ENCODE data around the gene PRDX5. TPM values are rescaled to one million over a fixed set of nuclear protein-coding genes. Genes with fewer than 3 reads are reported as not detected.

PRDX5 gene
- total RNA-seq, 1 donor from 2014 or later, result 217 TPM

GRCh38 chr11:64333556-64333955, 15.6 kb downstream of the PRDX5 start:
- no peaks in the 10 kb centered on the region for H3K9me3 Mint-ChIP-seq (ENCODE audit: unreplicated experiment)
- DNase-seq (ENCODE audit: extremely low spot score, unreplicated experiment), result no peak
- TF ChIP-seq, protein P1, sequence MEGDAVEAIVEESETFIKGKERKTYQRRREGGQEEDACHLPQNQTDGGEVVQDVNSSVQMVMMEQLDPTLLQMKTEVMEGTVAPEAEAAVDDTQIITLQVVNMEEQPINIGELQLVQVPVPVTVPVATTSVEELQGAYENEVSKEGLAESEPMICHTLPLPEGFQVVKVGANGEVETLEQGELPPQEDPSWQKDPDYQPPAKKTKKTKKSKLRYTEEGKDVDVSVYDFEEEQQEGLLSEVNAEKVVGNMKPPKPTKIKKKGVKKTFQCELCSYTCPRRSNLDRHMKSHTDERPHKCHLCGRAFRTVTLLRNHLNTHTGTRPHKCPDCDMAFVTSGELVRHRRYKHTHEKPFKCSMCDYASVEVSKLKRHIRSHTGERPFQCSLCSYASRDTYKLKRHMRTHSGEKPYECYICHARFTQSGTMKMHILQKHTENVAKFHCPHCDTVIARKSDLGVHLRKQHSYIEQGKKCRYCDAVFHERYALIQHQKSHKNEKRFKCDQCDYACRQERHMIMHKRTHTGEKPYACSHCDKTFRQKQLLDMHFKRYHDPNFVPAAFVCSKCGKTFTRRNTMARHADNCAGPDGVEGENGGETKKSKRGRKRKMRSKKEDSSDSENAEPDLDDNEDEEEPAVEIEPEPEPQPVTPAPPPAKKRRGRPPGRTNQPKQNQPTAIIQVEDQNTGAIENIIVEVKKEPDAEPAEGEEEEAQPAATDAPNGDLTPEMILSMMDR (IDR thresholded peaks at IDR 0.05), result no peak
- peaks cover 10% of the 10 kb centered on the region for H3K4me1 Mint-ChIP-seq (ENCODE audit: unreplicated experiment)
- H3K27me3 Mint-ChIP-seq (ENCODE audit: unreplicated experiment), result peaks cover 4% of the 10 kb centered on the region
- no peak overlapping the region for H3K4me3 Mint-ChIP-seq (ENCODE audit: unreplicated experiment)
- no peaks in the 10 kb centered on the region for H3K36me3 Mint-ChIP-seq (ENCODE audit: unreplicated experiment)
- H3K27ac Mint-ChIP-seq (ENCODE audit: unreplicated experiment), result no peak overlapping the region

DNA sequence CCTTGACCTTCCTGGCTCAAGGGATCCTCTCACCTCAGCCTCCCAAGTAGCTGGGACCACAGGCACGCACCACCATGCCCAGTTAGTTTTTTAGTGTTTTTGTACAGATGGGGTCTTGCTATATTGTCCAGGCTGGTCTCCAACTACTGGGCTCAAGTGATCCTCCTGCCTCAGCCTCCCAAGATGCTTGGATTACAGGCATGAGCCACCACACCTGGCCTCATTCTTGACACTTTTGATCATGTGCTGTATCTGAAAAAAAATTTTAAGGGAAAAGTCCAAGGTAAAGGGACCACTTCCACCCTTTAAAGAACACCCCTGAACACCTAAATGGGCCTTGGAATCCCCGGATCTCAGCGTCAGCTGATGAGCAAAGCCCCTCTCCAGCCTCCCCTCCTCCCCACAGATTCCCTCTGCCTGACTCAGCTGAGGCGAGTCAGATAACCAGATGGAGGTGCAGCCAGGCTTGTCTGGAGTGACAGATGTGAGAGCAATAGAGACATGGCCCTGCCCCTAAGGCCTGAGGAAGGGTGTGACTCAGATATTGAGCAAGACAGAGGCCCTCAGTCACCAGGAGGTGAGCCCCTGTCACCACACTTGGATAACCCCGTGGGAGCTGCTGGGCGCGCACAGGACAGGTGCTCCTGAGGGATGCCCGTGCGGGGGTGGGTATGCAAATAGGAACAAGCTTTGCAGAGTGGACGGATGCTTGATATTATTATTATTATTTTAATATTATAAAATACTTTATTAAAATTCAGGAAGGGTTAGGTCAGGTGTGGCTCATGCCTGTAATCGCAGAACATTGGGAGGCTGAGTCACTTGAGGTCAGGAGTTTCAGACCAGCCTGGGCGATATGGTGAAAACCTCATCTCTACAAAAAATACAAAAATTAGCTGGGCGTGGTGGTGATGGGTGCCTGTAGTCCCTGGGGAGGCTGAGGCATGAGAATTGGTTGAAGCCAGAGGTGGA, 17.1 kb downstream of the PRDX5 start:
- no peaks in the 10 kb centered on the region for H3K27me3 Mint-ChIP-seq (ENCODE audit: unreplicated experiment)
- TF ChIP-seq, protein P1 (IDR thresholded peaks at IDR 0.05), result no peak
- peaks cover 10% of the 10 kb centered on the region for H3K4me1 Mint-ChIP-seq (ENCODE audit: unreplicated experiment)
- no peak overlapping the region for H3K27ac Mint-ChIP-seq (ENCODE audit: unreplicated experiment)
- no peaks in the 10 kb centered on the region for H3K9me3 Mint-ChIP-seq (ENCODE audit: unreplicated experiment)
- H3K4me3 Mint-ChIP-seq (ENCODE audit: unreplicated experiment), result no peak overlapping the region
- H3K36me3 Mint-ChIP-seq (ENCODE audit: unreplicated experiment), result no peaks in the 10 kb centered on the region
- DNase-seq (ENCODE audit: extremely low spot score, unreplicated experiment), result no peak

DNA sequence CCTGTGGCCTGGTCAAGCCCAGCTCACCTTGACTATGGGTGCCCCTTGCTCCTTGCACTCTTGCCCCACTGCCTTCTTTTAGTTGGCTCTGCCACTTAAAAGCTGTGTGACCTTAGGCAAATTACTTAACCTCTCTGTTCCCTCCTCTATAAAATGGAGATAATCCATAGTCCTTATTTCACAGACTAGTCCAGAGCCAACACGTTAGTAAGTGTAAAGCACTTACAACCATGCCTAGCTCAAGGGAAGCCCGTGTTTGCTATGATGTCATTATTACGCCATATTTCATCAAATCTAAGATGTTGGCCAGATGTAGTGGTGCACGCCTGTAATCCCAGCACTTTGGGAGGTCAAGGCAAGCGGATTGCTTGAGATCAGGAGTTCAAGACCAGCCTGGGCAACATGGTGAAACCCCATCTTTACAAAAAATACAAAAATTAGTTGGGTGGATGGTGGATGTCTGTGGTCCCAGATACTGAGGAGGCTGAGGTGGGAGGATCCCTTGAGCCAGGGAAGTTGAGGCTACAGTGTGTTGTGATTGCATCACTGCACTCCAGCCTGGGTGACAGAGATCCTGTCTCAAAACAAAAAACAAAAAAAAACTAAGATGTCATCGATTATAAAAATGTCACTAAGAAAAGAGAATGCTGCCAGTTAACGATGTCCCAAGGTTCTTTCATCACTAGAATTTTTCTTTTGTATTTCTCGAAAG, 19.8 kb downstream of the PRDX5 start:
- TF ChIP-seq, protein P1 (IDR thresholded peaks at IDR 0.05), result no peak
- H3K27ac Mint-ChIP-seq (ENCODE audit: unreplicated experiment), result no peak overlapping the region
- peaks cover 5% of the 10 kb centered on the region for H3K4me1 Mint-ChIP-seq (ENCODE audit: unreplicated experiment)
- H3K36me3 Mint-ChIP-seq (ENCODE audit: unreplicated experiment), result no peaks in the 10 kb centered on the region
- no peaks in the 10 kb centered on the region for H3K9me3 Mint-ChIP-seq (ENCODE audit: unreplicated experiment)
- DNase-seq (ENCODE audit: extremely low spot score, unreplicated experiment), result no peak
- H3K4me3 Mint-ChIP-seq (ENCODE audit: unreplicated experiment), result no peak overlapping the region
- H3K27me3 Mint-ChIP-seq (ENCODE audit: unreplicated experiment), result no peaks in the 10 kb centered on the region

DNA sequence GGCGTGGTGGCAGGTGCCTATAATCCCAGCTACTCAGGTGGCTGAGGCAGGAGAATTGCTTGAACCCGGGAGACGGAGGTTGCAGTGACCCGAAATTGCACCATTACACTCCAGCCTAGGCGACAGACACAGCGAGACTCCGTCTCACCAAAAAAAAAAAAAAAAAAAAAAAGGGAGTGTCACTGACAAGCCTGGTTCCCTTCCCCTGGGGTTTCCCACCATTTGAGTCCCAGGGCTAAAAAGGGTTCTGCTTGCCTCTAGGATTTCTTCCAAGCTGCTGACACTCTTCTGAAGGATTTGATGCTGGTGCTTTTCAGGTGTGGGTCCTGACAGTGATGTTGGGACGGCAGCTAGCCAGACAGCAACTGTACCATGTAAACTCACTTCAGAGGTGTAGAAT, 20.8 kb downstream of the PRDX5 start:
- no peaks in the 10 kb centered on the region for H3K27me3 Mint-ChIP-seq (ENCODE audit: unreplicated experiment)
- H3K36me3 Mint-ChIP-seq (ENCODE audit: unreplicated experiment), result no peaks in the 10 kb centered on the region
- no peak overlapping the region for H3K27ac Mint-ChIP-seq (ENCODE audit: unreplicated experiment)
- H3K4me3 Mint-ChIP-seq (ENCODE audit: unreplicated experiment), result no peak overlapping the region
- H3K4me1 Mint-ChIP-seq (ENCODE audit: unreplicated experiment), result peaks cover 5% of the 10 kb centered on the region
- TF ChIP-seq, protein P1 (IDR thresholded peaks at IDR 0.05), result no peak
- H3K9me3 Mint-ChIP-seq (ENCODE audit: unreplicated experiment), result no peaks in the 10 kb centered on the region
- no peak for DNase-seq (ENCODE audit: extremely low spot score, unreplicated experiment)

DNA sequence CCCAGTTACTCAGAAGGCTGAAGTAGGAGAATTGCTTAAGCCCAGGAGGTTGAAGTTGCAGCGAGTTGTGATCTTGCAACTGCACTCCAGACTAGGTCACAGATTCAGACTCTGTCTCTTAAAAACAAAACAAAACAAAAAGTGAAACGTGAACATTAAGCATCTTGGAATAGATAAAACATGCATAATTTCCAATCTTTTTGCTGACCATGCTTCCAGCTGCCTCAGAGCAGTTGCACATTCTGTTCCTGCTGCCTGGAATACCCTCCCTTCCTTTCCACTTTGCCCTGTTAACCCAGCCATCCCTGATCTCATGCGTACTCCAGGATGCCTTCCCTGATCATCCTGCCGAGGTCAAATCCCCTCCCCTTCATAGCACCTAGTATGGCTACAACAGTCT, 21.4 kb downstream of the PRDX5 start:
- Mint-ChIP-seq H3K9me3 (ENCODE audit: unreplicated experiment) (no peaks in the 10 kb centered on the region), H3K4me3 (ENCODE audit: unreplicated experiment) (no peak overlapping the region)
- TF ChIP-seq, protein P1 (IDR thresholded peaks at IDR 0.05), result no peak

More for the DNA sequence above, 21.4 kb downstream of the PRDX5 start:
- no peak for DNase-seq (ENCODE audit: extremely low spot score, unreplicated experiment)
- no peaks in the 10 kb centered on the region for H3K27me3 Mint-ChIP-seq (ENCODE audit: unreplicated experiment)
- peaks cover 5% of the 10 kb centered on the region for H3K4me1 Mint-ChIP-seq (ENCODE audit: unreplicated experiment)
- no peaks in the 10 kb centered on the region for H3K36me3 Mint-ChIP-seq (ENCODE audit: unreplicated experiment)
- H3K27ac Mint-ChIP-seq (ENCODE audit: unreplicated experiment), result no peak overlapping the region
